K562 (cell line): ENCODE measurements around the gene PLXNB2. TPM values are rescaled to one million over a fixed set of nuclear protein-coding genes. Genes with fewer than 3 reads are reported as not detected.

Experiments used
- ATAC-seq: fragments of 200-7000 bp; cut with Tn5 transposase; 3 replicates; pipeline ENCODE4 v1.9.1; 2020; ENCODE audit warnings: moderate library complexity
- BruUV-seq: library from RNA; stranded (reverse); fragments of 400-500 nt; replicated peaks from 2 replicates; lab custom pipeline; 2021; lab: Mats Ljungman, UMichigan
- CTCF ChIA-PET: fragments of 300-600 bp; formaldehyde crosslinking; extraction: SDS; loops from one replicate; lab custom pipeline; 2021; ENCODE audit warnings: low intra/inter-chr PET ratio; lab: Yijun Ruan, JAX
- POLR2A ChIA-PET: fragments of 300-600, 350-650 bp; sonication (Branson Sonifier 250); formaldehyde crosslinking; extraction: SDS; loops from one replicate; lab custom pipeline; 2021; ENCODE audit warnings: antibody characterized with exemption, inconsistent platforms; lab: Yijun Ruan, JAX
- DNase-seq, 4 experiments: peaks; one replicate each; pipeline versions ENCODE4 v3.0.0 to v3.0.0-alpha.2; 2011 to 2018; ENCODE audit warnings: low spot score in 3 of 4, mixed read lengths in 3 of 4; ENCODE audit errors: extremely low read depth in 1 of 4
- FAIRE-seq: peaks from 2 replicates; lab custom pipeline; 2011; peaks lifted over from hg19 to GRCh38; lab: Jason Lieb, UNC
- H2AFZ ChIP-seq: 2 replicates; pipeline ENCODE4 v1.6.0; 2011; ENCODE audit warnings: low read depth, low read length, control low read depth, inconsistent platforms
- H3K27ac ChIP-seq: fragments of 200-600 bp; 3 replicates; pipeline ENCODE4 v1.8.0; 2011; ENCODE audit warnings: low read depth, mild to moderate bottlenecking, control low read depth, inconsistent platforms, low read length, moderate library complexity, mixed read lengths; ENCODE audit errors: extremely low read depth
- H3K27me3 ChIP-seq, 2 experiments: fragments of 300-600 bp in 1 of 2; 2 replicates in 1 of 2; 3 replicates in 1 of 2; pipeline versions ENCODE4 v1.6.0 to v1.8.0; 2011; ENCODE audit warnings: inconsistent platforms in 2 of 2, low read length in 2 of 2, mild to moderate bottlenecking in 1 of 2, mixed read lengths in 1 of 2, moderate library complexity in 1 of 2; ENCODE audit not compliant: control insufficient read depth in 2 of 2, insufficient read depth in 2 of 2
- H3K36me3 ChIP-seq: fragments of 300-600 bp; 3 replicates; pipeline ENCODE4 v1.8.0; 2011; ENCODE audit warnings: mild to moderate bottlenecking, low read length, inconsistent platforms; ENCODE audit not compliant: control insufficient read depth, insufficient read depth
- H3K4me1 ChIP-seq, 2 experiments: fragments of 200-600 bp in 1 of 2; replicated peaks in 1 of 2; 2 replicates in 1 of 2; 3 replicates in 1 of 2; pipeline versions ENCODE4 v1.5.1 to v1.8.0; 2011; ENCODE audit warnings: inconsistent platforms in 2 of 2, low read length in 2 of 2, mild to moderate bottlenecking in 1 of 2, mixed read lengths in 1 of 2, moderate library complexity in 1 of 2; ENCODE audit not compliant: control insufficient read depth in 2 of 2, insufficient read depth in 2 of 2
- H3K4me2 ChIP-seq: 2 replicates; pipeline ENCODE4 v1.6.1; 2011; ENCODE audit warnings: low read length, control low read depth, inconsistent platforms, mixed read lengths; ENCODE audit not compliant: insufficient read depth
- H3K4me3 ChIP-seq: fragments of 200-600 bp; sonication (generic), shearing (Covaris generic); 2 replicates; pipeline ENCODE4 v1.5.1; 2016; ENCODE audit warnings: control low read depth, inconsistent platforms
- H3K79me2 ChIP-seq: fragments of 200-600 bp; 3 replicates; pipeline ENCODE4 v1.8.0; 2011; ENCODE audit warnings: low read length, inconsistent platforms; ENCODE audit not compliant: control insufficient read depth, insufficient read depth
- H3K9ac ChIP-seq, 2 experiments: 2 replicates each; pipeline versions ENCODE4 v1.6.0 to v1.6.1; 2011; ENCODE audit warnings: low read depth in 2 of 2, low read length in 2 of 2, control low read depth in 1 of 2, inconsistent platforms in 1 of 2, mild to moderate bottlenecking in 1 of 2, mixed read lengths in 1 of 2; ENCODE audit not compliant: insufficient read depth in 1 of 2
- H3K9me1 ChIP-seq: one replicate; pipeline ENCODE4 v1.6.0; 2011; ENCODE audit warnings: inconsistent platforms, mild to moderate bottlenecking, low read length, moderate library complexity; ENCODE audit not compliant: control insufficient read depth, insufficient read depth
- H3K9me3 ChIP-seq: replicated peaks from 2 replicates; pipeline ENCODE4 v1.5.1; 2011; ENCODE audit warnings: low read depth, low read length, inconsistent platforms; ENCODE audit not compliant: control insufficient read depth, insufficient read depth
- H4K20me1 ChIP-seq: replicated peaks from 2 replicates; pipeline ENCODE4 v1.6.1; 2011; ENCODE audit warnings: low read length, inconsistent platforms, mixed read lengths; ENCODE audit not compliant: control insufficient read depth, insufficient read depth
- VEZF1 ChIP-seq: fragments of 200-800 bp; sonication (Bioruptor generic); IDR thresholded peaks from 2 replicates; pipeline ENCODE4 v1.6.1; 2017; ENCODE audit warnings: missing genetic modification characterization, missing compliant biosample characterization
- ZNF668 ChIP-seq: fragments of 250-450 bp; sonication (Bioruptor Pico); IDR thresholded peaks from 2 replicates; pipeline ENCODE4 v1.8.0; 2022; ENCODE audit warnings: mild to moderate bottlenecking, inconsistent platforms
- WGBS: fragments of 100-300 bp; shearing (Covaris generic); methylation state at CpG from one replicate; pipeline ENCODE4 v1.1.6; 2016; ENCODE audit warnings: low coverage, mixed read lengths; ENCODE audit not compliant: insufficient coverage; ENCODE audit errors: missing lambda C conversion rate; 5-methylcytosine and 5-hydroxymethylcytosine counted together
- in situ Hi-C: fragments of 300-500 bp; cut with MboI; formaldehyde crosslinking; loops from 4 replicates; pipeline ENCODE4 v1.15.0; 2018; ENCODE audit warnings: inconsistent platforms, mixed read lengths
- intact Hi-C: fragments of 100-400 bp; cut with micrococcal nuclease; formaldehyde crosslinking; loops from 2 replicates; pipeline ENCODE4 v1.14.2; 2022
- polyA plus RNA-seq, 8 experiments: library from polyadenylated mRNA; depleted of rRNA in 4 of 8; stranded (reverse) in 5 of 8; unstranded in 3 of 8; fragments of >200 nt; fragmentation: Nextera tagmentation in 2 of 8; fragmentation: Illumina TruSeq in 1 of 8; extraction: Ambion mirVana in 2 of 8; extraction: Trizol in 1 of 8; gene quantifications; 2 replicates each; pipeline versions ENCODE4 v1.2.1 to v1.2.3, GENCODE V29; 2011 to 2014; ENCODE audit warnings: inconsistent platforms in 1 of 8, missing spikeins in 1 of 8
- total RNA-seq, 7 experiments: library from RNA; depleted of rRNA in 6 of 7; stranded (reverse); fragments of >200 nt in 6 of 7; fragmentation: Illumina TruSeq in 2 of 7; extraction: Trizol in 2 of 7; gene quantifications; 2 replicates each; pipeline versions ENCODE4 v1.2.1 to v1.2.3, GENCODE V29; 2011 to 2021; ENCODE audit warnings: low replicate concordance in 1 of 7

Gene PLXNB2
- total and polyA plus RNA-seq, 9 of the 15 experiments (the other 6 are each of a cell fraction or from before 2014, with no cell fraction given): 0.15 to 45.1 (median 13.6) TPM

- no peaks in the 10 kb centered on the region for H3K9me3 ChIP-seq
- no CpG with 5 or more reads among the region's 7 CpGs for WGBS
- peaks cover 0 to 54% of the 10 kb centered on the region in 2 experiments; a peak in 3 of 5 replicates for H3K4me1 ChIP-seq
- in situ Hi-C loops: loop anchor here (5.0 kb wide), 1 partner anchor 53 kb away; the partner anchor contains the start of gene DENND6B
- ChIA-PET CTCF (interaction anchor here (1.3 to 2.4 kb wide), 2 partner anchors 66 to 68 kb away, joined by 4 to 8 read pairs; partner anchors contain the start of gene PPP6R2), POLR2A (no interaction called here)
- H3K9ac ChIP-seq: no peak overlapping the region
- no peaks in the 10 kb centered on the region for H3K79me2 ChIP-seq
- no peaks in the 10 kb centered on the region for H3K27me3 ChIP-seq
- H3K9me1 ChIP-seq: no peaks in the 10 kb centered on the region
- FAIRE-seq: no peak
- ATAC-seq: no peak
- no peaks in the 10 kb centered on the region for H4K20me1 ChIP-seq
- DNase-seq: no peak
- BruUV-seq: no TSS peak
- no peak overlapping the region for H2AFZ ChIP-seq
- no peak overlapping the region for H3K4me3 ChIP-seq
- H3K4me2 ChIP-seq: no peak overlapping the region
- no peak overlapping the region for H3K27ac ChIP-seq
- no peak for TF ChIP-seq ZNF668 (CRISPR knock-in tag)
- TF ChIP-seq VEZF1 (CRISPR knock-in tag): peak; percentile 19; the same call in 1 of the 2 replicates
- intact Hi-C loops: loop anchor here (2.0 to 5.0 kb wide), 2 partner anchors 53 to 68 kb away; partner anchors contain the start of genes DENND6B and PPP6R2
- peaks cover 34% of the 10 kb centered on the region; the same call in 1 of the 3 replicates for H3K36me3 ChIP-seq
These were observed 32.7 kb downstream of the PLXNB2 start for GRCh38 chr22:50274771-50275170.
